Left lung (tissue), 10 donors: Measurements from ENCODE around the gene C17orf67. TPM values are rescaled to one million over a fixed set of nuclear protein-coding genes. Genes with fewer than 3 reads are reported as not detected.

Experiments used
- ATAC-seq: fragments of 200-7000 bp; cut with Tn5 transposase; one replicate; pipeline ENCODE4 v1.9.1; 2020; ENCODE audit warnings: moderate library complexity
- DNase-seq, 4 donors: peaks; one replicate each; pipeline ENCODE4 v3.0.0-alpha.2; 2013 to 2020
- H3K27ac ChIP-seq, 2 donors: fragments of 200-600 bp; sonication (generic) in 1 of 2; one replicate each; pipeline versions ENCODE4 v1.5.0 to v1.8.0; 2020 to 2021
- H3K27me3 ChIP-seq, 2 donors: fragments of 200-600 bp; sonication (generic) in 1 of 2; one replicate each; pipeline versions ENCODE4 v1.5.0 to v1.8.0; 2020 to 2021
- H3K36me3 ChIP-seq, 2 donors: fragments of 200-600 bp; sonication (generic) in 1 of 2; one replicate each; pipeline versions ENCODE4 v1.5.0 to v1.8.0; 2020 to 2021
- H3K4me1 ChIP-seq, 2 donors: fragments of 200-600 bp; one replicate each; pipeline ENCODE4 v1.8.0; 2021
- H3K4me3 ChIP-seq, 2 donors: fragments of 200-600 bp; sonication (generic) in 1 of 2; one replicate each; pipeline versions ENCODE4 v1.5.0 to v1.8.0; 2020 to 2021; ENCODE audit warnings: mild to moderate bottlenecking in 1 of 2
- H3K9me3 ChIP-seq, 2 donors: fragments of 200-600 bp; sonication (generic) in 1 of 2; one replicate each; pipeline versions ENCODE4 v1.5.0 to v1.8.0; 2020 to 2021
- CTCF ChIP-seq, 2 donors: fragments of 200-600 bp; sonication (generic) in 1 of 2; IDR thresholded peaks; one replicate each; pipeline versions ENCODE4 v1.5.0 to v1.8.0; 2021; ENCODE audit warnings: antibody characterized with exemption in 2 of 2
- intact Hi-C, 2 donors: fragments of 100-400 bp; cut with DNase I; formaldehyde crosslinking; loops; one replicate each; pipeline versions ENCODE4 v1.11.2 to v1.14.2; 2022
- polyA plus RNA-seq, 6 donors: library from polyadenylated mRNA; unstranded; fragments of 120-200 nt; gene quantifications; one replicate each; pipeline ENCODE4 v1.2.1, GENCODE V29; 2013; ENCODE audit not compliant: insufficient read length in 6 of 6
- total RNA-seq, 2 donors: library from RNA; stranded (reverse); fragmentation: NEBNext Ultra II Directional; extraction: Animal tissue kit (Norgen Biotek cat#: 25700); gene quantifications; one replicate each; pipeline ENCODE4 v1.2.1, GENCODE V29; 2021
- donor health status: DM: no; HTN: yes; CAD: no.
- donor health status: DM: no; HTN: no; CAD: no.

C17orf67 gene
- total and polyA plus RNA-seq, 8 donors: 1.6 to 5.0 (median 3.5) TPM

- no peak for TF ChIP-seq CTCF (IDR thresholded peaks at IDR 0.05)
- Histone ChIP-seq H3K9me3 (no peaks in the 10 kb centered on the region), H3K36me3 (no peaks in the 10 kb centered on the region), H3K27me3 (no peaks in the 10 kb centered on the region), H3K27ac (no peak overlapping the region), H3K4me3 (no peak overlapping the region), H3K4me1 (no peaks in the 10 kb centered on the region)
- intact Hi-C loops: loop anchor here in 1 of 2 donors (10.0 kb wide), 1 partner anchor 144 kb away; no protein-coding TSS in a partner anchor
- no peak for ATAC-seq
- DNase-seq: peak in 2 of 4 donors; percentile 69 to 75
These were observed 23.4 kb downstream of the C17orf67 start for GRCh38 chr17:56810343-56810742.

DNA sequence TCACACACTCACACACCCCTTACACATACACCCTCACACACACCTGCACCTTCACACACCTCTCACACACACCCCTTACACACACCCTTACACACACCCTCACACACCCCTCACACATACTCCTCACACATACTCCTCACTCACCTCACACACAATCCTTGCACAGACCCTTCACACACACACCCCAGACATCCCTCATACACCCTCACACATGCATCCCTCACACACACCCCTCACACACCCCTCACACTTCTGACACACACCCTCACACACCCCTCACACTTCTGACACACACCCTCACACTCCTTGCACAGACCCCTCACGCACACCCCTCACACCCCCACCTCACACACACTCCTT is 23.9 kb downstream of the C17orf67 start:
- ATAC-seq (no peak), DNase-seq (no peak)
- Histone ChIP-seq H3K4me3 (no peak overlapping the region), H3K9me3 (no peaks in the 10 kb centered on the region), H3K27ac (no peak overlapping the region), H3K4me1 (no peaks in the 10 kb centered on the region), H3K27me3 (no peaks in the 10 kb centered on the region), H3K36me3 (no peaks in the 10 kb centered on the region)
- no peak for TF ChIP-seq CTCF (IDR thresholded peaks at IDR 0.05)
- intact Hi-C loops: loop anchor here in 1 of 2 donors (10.0 kb wide), 1 partner anchor 145 kb away; no protein-coding TSS in a partner anchor

DNA sequence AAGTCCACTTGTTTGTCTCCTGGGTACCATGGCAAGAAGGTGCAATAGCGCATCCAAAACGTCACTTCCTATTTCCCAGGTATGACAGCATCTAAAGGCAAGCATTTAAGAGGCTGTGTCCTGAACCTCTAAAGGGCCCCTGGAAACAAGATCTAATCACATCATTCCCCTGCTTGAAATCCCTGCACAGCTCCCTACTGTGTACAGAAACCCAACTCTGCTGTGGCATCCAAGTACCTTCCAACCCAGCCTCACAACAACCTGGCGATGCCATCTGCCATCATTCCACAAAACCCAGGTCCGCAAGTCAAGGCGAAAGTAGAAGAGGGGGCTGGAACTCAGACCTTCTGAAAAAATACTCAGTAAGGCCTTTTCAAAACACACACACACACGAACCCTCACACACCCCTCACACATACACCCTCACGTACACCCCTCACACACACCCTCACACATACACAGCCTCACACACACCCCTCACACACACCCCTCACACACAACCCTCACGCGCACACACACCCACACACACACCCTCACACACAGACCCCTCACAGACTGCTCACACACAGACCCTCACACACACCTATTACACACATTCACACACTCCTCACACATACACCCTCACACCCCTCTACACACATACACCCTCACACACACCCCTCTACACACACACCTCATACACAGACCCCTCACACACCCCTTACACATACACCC is 24.5 kb downstream of the C17orf67 start:
- H3K36me3 ChIP-seq: no peaks in the 10 kb centered on the region
- no peaks in the 10 kb centered on the region for H3K27me3 ChIP-seq
- H3K9me3 ChIP-seq: no peaks in the 10 kb centered on the region
- DNase-seq (no peak), ATAC-seq (no peak)
- TF ChIP-seq CTCF (IDR thresholded peaks at IDR 0.05): no peak
- H3K4me1 ChIP-seq: no peaks in the 10 kb centered on the region
- no peak overlapping the region for H3K4me3 ChIP-seq
- no peak overlapping the region for H3K27ac ChIP-seq
- intact Hi-C loops: no loop called here

DNA sequence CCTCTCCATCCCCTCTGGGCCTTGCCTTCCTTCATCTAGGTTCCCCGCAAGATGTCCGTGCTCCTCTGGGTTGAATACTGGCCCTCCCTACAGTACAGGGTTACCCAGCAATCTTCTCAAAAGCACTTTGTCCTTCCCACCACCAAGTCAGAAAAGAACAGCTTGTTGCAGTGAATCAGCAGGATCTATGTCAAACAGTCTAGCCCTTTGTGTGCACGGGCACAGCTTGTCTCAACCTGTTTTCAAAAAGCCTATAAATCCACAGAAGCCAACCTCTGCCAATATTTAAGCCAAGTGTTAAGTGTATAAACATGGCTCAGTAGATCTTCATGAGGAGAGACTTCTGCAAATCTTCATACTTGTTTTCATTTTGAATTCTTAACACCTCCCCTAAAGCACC is 25.2 kb downstream of the C17orf67 start:
- H3K27me3 ChIP-seq: no peaks in the 10 kb centered on the region
- no peak overlapping the region for H3K4me3 ChIP-seq
- no peaks in the 10 kb centered on the region for H3K36me3 ChIP-seq
- intact Hi-C loops: no loop called here
- no peak for TF ChIP-seq CTCF (IDR thresholded peaks at IDR 0.05)
- H3K9me3 ChIP-seq: no peaks in the 10 kb centered on the region
- DNase-seq: no peak
- H3K27ac ChIP-seq: no peak overlapping the region
- no peak for ATAC-seq
- no peaks in the 10 kb centered on the region for H3K4me1 ChIP-seq

DNA sequence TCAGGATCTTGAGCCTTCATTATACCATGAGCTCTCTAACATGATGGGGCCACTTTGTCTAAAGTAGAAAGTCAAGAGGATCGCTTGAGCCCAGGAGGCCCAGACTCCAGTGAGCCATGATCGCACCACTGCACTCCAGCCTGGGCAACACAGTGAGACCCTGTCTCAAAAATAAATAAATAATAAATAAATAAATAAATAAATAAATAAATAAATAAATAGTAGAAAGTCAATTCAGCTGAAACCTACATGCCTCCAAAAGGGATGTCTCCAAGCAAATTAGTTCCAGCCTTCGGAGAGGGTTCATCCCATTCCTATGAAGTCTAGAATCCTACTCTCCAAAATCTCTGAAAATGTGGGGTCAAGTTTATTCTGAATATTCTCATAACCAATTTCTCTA is 26.0 kb downstream of the C17orf67 start:
- Histone ChIP-seq H3K4me1 (no peaks in the 10 kb centered on the region), H3K4me3 (no peak overlapping the region), H3K9me3 (no peaks in the 10 kb centered on the region), H3K27me3 (no peaks in the 10 kb centered on the region), H3K27ac (no peak overlapping the region), H3K36me3 (no peaks in the 10 kb centered on the region)
- ATAC-seq (no peak), DNase-seq (no peak)
- intact Hi-C loops: no loop called here
- TF ChIP-seq CTCF (IDR thresholded peaks at IDR 0.05): no peak
